HepG2 (cell line): ENCODE measurements around the gene ATL2. TPM values are rescaled to one million over a fixed set of nuclear protein-coding genes. Genes with fewer than 3 reads are reported as not detected.

ENCODE experiments used
- CREB1 ChIP-seq, 2 experiments: fragments of 450-650 bp in 1 of 2; IDR thresholded peaks; 2 replicates each; pipeline ENCODE4 v1.6.1; 2016 to 2017; ENCODE audit warnings: control low read depth in 1 of 2, mild to moderate bottlenecking in 1 of 2, missing compliant biosample characterization in 1 of 2, missing genetic modification characterization in 1 of 2
- ESRRA ChIP-seq: sonication (generic); formaldehyde crosslinking; IDR thresholded peaks from 2 replicates; pipeline ENCODE4 v1.5.1; 2020; ENCODE audit warnings: mild to moderate bottlenecking, low read depth, missing genetic modification reagents
- SOX5 ChIP-seq: IDR thresholded peaks from 2 replicates; pipeline ENCODE4 v1.6.1; 2016; ENCODE audit warnings: borderline replicate concordance
- ZFP1 ChIP-seq: IDR thresholded peaks from 2 replicates; pipeline ENCODE4 v1.6.1; 2016
- ZNF644 ChIP-seq: IDR thresholded peaks from 2 replicates; pipeline ENCODE4 v1.6.1; 2016; ENCODE audit warnings: low read depth
- polyA plus RNA-seq, 8 experiments: library from polyadenylated mRNA; depleted of rRNA in 3 of 8; stranded (reverse) in 7 of 8; unstranded in 1 of 8; fragments of >200 nt; fragmentation: Illumina TruSeq in 4 of 8; extraction: Trizol in 4 of 8; gene quantifications; 2 replicates each; pipeline versions ENCODE4 v1.2.1 to v1.2.3, GENCODE V29; 2011 to 2016; ENCODE audit warnings: low read depth in 4 of 8, missing spikeins in 1 of 8, mixed read lengths in 1 of 8; ENCODE audit not compliant: insufficient read depth in 1 of 8
- total RNA-seq, 5 experiments: library from RNA; depleted of rRNA; stranded (reverse); fragments of >200 nt; fragmentation: Illumina TruSeq; extraction: Trizol; gene quantifications; 2 replicates each; pipeline ENCODE4 v1.2.3, GENCODE V29; 2016; ENCODE audit warnings: low read depth in 1 of 5
- TF ChIP-seq, protein P1 (sequence below): sonication (generic); formaldehyde crosslinking; IDR thresholded peaks from 2 replicates; pipeline ENCODE4 v1.4.0; 2020; ENCODE audit warnings: missing genetic modification reagents
- TF ChIP-seq, protein P2 (sequence below), 2 experiments: sonication (generic) in 1 of 2; formaldehyde crosslinking in 1 of 2; IDR thresholded peaks; 2 replicates each; pipeline versions ENCODE4 v1.4.0 to v1.6.1; 2016 to 2020; ENCODE audit warnings: borderline replicate concordance in 1 of 2, low read depth in 1 of 2, mild to moderate bottlenecking in 1 of 2, missing genetic modification reagents in 1 of 2
- TF ChIP-seq, protein P3 (sequence below): sonication (generic); formaldehyde crosslinking; IDR thresholded peaks from 2 replicates; pipeline ENCODE4 v1.5.1; 2020; ENCODE audit warnings: missing genetic modification reagents, mild to moderate bottlenecking, borderline replicate concordance
- TF ChIP-seq, protein P4 (sequence below): sonication (generic); formaldehyde crosslinking; IDR thresholded peaks from 2 replicates; pipeline ENCODE4 v1.5.0; 2020; ENCODE audit warnings: mild to moderate bottlenecking, missing genetic modification reagents, moderate library complexity
- TF ChIP-seq, protein P5 (sequence below): sonication (generic); formaldehyde crosslinking; IDR thresholded peaks from 2 replicates; pipeline ENCODE4 v1.9.0; 2022; ENCODE audit warnings: low read depth, missing genetic modification reagents
- TF ChIP-seq, protein P6 (sequence below): sonication (generic); formaldehyde crosslinking; IDR thresholded peaks from 2 replicates; pipeline ENCODE4 v1.5.0; 2020; ENCODE audit warnings: mild to moderate bottlenecking, missing genetic modification reagents
- TF ChIP-seq, protein P7 (sequence below): sonication (generic); formaldehyde crosslinking; IDR thresholded peaks from 2 replicates; pipeline ENCODE4 v1.4.0; 2020; ENCODE audit warnings: missing genetic modification reagents, mild to moderate bottlenecking, borderline replicate concordance

The ATL2 gene
- total and polyA plus RNA-seq, 2 of the 13 experiments (the other 11 are each of a cell fraction or from before 2014, with no cell fraction given), result 56.5 to 119 TPM

DNA sequence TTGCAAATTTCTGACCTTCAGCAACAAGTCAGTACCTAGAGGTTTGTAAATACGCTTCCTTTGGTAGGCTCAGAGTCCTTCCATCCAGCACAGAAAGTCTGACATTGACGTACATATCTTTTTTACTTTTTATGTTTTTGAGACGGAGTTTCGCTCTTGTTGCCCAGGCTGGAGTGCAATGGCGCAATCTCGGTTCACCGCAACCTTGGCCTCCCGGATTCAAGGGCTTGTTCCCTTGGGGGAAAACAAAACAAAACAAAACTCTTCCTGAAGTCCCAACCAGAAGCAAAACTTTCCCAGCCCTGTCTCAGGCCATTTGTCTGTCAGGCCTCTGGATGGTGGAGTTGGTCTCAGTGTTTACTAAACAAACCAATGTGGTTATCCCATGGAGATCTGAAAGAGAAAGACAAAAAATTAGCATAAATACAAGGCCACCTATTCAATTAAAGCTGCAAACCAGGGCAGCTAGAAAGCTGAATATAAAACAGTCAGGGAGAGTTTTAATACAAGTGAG lies 29.6 kb upstream of the ATL2 start (continued):
- TF ChIP-seq, protein P1, sequence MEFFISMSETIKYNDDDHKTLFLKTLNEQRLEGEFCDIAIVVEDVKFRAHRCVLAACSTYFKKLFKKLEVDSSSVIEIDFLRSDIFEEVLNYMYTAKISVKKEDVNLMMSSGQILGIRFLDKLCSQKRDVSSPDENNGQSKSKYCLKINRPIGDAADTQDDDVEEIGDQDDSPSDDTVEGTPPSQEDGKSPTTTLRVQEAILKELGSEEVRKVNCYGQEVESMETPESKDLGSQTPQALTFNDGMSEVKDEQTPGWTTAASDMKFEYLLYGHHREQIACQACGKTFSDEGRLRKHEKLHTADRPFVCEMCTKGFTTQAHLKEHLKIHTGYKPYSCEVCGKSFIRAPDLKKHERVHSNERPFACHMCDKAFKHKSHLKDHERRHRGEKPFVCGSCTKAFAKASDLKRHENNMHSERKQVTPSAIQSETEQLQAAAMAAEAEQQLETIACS (CRISPR knock-in tag), result no peak
- TF ChIP-seq, protein P2, sequence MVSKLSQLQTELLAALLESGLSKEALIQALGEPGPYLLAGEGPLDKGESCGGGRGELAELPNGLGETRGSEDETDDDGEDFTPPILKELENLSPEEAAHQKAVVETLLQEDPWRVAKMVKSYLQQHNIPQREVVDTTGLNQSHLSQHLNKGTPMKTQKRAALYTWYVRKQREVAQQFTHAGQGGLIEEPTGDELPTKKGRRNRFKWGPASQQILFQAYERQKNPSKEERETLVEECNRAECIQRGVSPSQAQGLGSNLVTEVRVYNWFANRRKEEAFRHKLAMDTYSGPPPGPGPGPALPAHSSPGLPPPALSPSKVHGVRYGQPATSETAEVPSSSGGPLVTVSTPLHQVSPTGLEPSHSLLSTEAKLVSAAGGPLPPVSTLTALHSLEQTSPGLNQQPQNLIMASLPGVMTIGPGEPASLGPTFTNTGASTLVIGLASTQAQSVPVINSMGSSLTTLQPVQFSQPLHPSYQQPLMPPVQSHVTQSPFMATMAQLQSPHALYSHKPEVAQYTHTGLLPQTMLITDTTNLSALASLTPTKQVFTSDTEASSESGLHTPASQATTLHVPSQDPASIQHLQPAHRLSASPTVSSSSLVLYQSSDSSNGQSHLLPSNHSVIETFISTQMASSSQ (IDR thresholded peaks at IDR 0.05; ENCODE audit: low read depth), result no peak
- TF ChIP-seq, protein P2 (CRISPR knock-in tag; IDR thresholded peaks at IDR 0.05; ENCODE audit: borderline replicate concordance), result peak; percentile 60; the same call in 1 of the 2 replicates
- TF ChIP-seq ZNF644 (CRISPR knock-in tag), result peak; percentile 78; the same call in 1 of the 2 replicates
- TF ChIP-seq, protein P3, sequence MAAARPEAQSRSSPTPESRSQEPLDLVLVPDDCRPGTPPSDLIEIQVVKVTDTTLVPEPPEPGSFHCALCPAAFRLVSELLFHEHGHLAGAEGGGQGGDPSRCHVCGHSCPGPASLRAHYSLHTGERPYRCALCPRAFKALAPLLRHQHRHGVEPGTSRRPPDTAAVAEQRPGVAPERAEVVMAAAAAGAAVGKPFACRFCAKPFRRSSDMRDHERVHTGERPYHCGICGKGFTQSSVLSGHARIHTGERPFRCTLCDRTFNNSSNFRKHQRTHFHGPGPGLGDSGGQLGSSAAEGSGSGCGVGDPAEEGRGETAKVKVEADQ (CRISPR knock-in tag), result no peak
- TF ChIP-seq, protein P4, sequence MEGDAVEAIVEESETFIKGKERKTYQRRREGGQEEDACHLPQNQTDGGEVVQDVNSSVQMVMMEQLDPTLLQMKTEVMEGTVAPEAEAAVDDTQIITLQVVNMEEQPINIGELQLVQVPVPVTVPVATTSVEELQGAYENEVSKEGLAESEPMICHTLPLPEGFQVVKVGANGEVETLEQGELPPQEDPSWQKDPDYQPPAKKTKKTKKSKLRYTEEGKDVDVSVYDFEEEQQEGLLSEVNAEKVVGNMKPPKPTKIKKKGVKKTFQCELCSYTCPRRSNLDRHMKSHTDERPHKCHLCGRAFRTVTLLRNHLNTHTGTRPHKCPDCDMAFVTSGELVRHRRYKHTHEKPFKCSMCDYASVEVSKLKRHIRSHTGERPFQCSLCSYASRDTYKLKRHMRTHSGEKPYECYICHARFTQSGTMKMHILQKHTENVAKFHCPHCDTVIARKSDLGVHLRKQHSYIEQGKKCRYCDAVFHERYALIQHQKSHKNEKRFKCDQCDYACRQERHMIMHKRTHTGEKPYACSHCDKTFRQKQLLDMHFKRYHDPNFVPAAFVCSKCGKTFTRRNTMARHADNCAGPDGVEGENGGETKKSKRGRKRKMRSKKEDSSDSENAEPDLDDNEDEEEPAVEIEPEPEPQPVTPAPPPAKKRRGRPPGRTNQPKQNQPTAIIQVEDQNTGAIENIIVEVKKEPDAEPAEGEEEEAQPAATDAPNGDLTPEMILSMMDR, result no peak
- no peak for TF ChIP-seq CREB1 (IDR thresholded peaks at IDR 0.05)
- peak; percentile 55 for TF ChIP-seq CREB1 (CRISPR knock-in tag; IDR thresholded peaks at IDR 0.05)
- peak; percentile 77; the same call in 1 of the 2 replicates for TF ChIP-seq SOX5
- TF ChIP-seq, protein P5, sequence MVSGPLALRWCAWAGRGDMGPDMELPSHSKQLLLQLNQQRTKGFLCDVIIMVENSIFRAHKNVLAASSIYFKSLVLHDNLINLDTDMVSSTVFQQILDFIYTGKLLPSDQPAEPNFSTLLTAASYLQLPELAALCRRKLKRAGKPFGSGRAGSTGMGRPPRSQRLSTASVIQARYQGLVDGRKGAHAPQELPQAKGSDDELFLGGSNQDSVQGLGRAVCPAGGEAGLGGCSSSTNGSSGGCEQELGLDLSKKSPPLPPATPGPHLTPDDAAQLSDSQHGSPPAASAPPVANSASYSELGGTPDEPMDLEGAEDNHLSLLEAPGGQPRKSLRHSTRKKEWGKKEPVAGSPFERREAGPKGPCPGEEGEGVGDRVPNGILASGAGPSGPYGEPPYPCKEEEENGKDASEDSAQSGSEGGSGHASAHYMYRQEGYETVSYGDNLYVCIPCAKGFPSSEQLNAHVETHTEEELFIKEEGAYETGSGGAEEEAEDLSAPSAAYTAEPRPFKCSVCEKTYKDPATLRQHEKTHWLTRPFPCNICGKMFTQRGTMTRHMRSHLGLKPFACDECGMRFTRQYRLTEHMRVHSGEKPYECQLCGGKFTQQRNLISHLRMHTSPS (CRISPR knock-in tag), result no peak
- TF ChIP-seq, protein P6, sequence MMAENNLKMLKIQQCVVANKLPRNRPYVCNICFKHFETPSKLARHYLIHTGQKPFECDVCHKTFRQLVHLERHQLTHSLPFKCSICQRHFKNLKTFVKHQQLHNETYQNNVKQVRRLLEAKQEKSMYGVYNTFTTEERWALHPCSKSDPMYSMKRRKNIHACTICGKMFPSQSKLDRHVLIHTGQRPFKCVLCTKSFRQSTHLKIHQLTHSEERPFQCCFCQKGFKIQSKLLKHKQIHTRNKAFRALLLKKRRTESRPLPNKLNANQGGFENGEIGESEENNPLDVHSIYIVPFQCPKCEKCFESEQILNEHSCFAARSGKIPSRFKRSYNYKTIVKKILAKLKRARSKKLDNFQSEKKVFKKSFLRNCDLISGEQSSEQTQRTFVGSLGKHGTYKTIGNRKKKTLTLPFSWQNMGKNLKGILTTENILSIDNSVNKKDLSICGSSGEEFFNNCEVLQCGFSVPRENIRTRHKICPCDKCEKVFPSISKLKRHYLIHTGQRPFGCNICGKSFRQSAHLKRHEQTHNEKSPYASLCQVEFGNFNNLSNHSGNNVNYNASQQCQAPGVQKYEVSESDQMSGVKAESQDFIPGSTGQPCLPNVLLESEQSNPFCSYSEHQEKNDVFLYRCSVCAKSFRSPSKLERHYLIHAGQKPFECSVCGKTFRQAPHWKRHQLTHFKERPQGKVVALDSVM (CRISPR knock-in tag), result peak; percentile 13; the same call in 1 of the 2 replicates
- TF ChIP-seq, protein P7, sequence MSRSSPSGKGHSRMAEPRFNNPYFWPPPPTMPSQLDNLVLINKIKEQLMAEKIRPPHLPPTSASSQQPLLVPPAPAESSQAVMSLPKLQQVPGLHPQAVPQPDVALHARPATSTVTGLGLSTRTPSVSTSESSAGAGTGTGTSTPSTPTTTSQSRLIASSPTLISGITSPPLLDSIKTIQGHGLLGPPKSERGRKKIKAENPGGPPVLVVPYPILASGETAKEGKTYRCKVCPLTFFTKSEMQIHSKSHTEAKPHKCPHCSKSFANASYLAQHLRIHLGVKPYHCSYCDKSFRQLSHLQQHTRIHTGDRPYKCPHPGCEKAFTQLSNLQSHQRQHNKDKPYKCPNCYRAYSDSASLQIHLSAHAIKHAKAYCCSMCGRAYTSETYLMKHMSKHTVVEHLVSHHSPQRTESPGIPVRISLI (CRISPR knock-in tag), result peak; percentile 61; the same call in 1 of the 2 replicates
- TF ChIP-seq ZFP1, result 0 out of 2 replicates have a peak, but pooled peaks have one; percentile 12
- peak; percentile 95 for TF ChIP-seq ESRRA (CRISPR knock-in tag)
